TTC549 (cell line): ENCODE data around the gene RCAN2.
"Not testable (repeated sequence)": the region's sequence is repeated elsewhere in the genome, so short reads cannot be mapped to it uniquely, and the experiment has no call there.

Source experiments
- FAIRE-seq: peaks from 2 replicates; lab custom pipeline; 2012; peaks lifted over from hg19 to GRCh38; lab: Jason Lieb, UNC

The RCAN2 gene

DNA sequence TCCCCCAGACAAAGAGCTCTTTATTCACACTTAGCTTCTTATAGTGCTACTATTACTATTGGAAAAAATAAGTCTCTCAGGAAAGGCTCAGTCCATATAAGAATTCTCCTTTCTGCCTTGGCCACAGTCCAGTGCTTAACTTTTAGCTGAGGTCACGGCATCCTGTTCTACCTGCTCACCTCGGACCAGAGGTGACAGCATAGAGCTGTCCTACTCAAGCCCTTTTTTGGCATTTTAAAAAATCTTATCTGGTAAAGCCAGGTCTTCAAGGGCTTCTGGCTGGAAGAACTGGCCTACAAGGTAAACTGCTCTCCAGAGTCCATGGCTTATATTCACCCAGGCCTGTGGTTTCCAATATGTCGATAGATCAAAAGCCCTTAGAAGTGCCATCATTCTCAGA lies 109.7 kb downstream of the RCAN2 start:
- FAIRE-seq = no peak

DNA sequence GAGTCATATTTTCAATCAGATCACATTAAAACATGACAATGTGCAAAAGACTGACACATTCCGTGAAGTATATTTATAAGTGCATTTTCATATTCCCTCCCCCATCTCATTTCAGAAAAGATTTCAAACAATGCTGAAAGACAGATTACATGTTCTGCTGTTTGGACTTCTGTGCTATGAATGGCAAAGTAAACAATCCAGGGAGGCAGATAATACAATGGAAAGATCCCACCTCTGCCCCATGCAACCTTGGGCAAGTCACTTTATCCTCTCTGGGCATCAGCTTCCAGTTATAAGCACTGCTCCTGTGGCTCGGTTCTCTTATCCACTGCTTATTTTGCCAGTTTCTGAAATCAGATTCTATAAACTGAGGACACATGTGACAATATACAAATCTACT lies 110.2 kb downstream of the RCAN2 start:
- no peak for FAIRE-seq

- FAIRE-seq = no peak
Measured at GRCh38 chr6:46380152-46380807, 111.0 kb downstream of the RCAN2 start.

GRCh38 chr6:46378882-46379416 lies 112.3 kb downstream of the RCAN2 start:
- no peak for FAIRE-seq

- FAIRE-seq = no peak
Measured at GRCh38 chr6:46378161-46378881, 112.9 kb downstream of the RCAN2 start.

- FAIRE-seq = no peak
Measured at GRCh38 chr6:46377209-46377608, 114.0 kb downstream of the RCAN2 start.

DNA sequence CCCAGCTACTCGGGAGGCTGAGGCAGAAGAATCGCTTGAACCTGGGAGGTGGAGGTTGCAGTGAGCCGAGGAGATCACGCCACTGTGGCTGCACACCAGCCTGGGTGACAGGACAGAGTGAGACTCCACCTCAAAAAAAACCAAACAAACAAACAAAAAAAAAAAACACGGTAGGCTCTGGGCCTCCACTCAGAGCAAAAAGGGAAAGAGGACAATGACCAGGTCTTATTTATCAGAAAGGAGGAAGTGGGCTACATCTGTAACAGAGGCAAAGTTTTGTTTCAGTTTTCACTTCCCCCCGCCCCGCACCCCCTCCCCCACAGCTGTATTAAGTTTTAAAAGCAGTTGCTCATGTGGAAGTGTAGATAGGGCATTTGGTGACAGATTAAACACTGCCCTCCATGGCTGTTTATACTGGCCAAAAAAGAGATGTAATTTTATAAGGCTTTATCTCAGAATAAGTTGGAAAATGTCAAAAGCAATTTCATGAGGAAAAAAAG lies 114.6 kb downstream of the RCAN2 start:
- no peak for FAIRE-seq

GRCh38 chr6:46370622-46371021 lies 120.6 kb downstream of the RCAN2 start:
- no peak for FAIRE-seq

DNA sequence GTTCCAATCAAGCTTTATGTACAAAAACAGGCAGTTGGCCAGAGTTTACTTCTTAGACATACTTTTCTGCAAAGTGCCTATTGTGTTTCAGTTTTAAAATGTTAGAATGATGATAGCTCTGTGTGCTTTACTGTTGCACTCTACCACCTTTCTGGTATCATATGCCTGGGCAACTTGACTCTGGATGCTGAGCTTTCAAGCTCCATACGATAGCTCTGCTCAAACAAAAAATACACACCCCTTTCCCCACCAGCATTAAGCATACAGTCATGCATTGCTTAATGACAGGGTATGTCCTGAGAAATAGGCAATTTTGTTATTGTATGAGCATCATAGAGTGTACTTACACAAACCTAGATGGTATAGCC lies 123.1 kb downstream of the RCAN2 start:
- FAIRE-seq = no peak

DNA sequence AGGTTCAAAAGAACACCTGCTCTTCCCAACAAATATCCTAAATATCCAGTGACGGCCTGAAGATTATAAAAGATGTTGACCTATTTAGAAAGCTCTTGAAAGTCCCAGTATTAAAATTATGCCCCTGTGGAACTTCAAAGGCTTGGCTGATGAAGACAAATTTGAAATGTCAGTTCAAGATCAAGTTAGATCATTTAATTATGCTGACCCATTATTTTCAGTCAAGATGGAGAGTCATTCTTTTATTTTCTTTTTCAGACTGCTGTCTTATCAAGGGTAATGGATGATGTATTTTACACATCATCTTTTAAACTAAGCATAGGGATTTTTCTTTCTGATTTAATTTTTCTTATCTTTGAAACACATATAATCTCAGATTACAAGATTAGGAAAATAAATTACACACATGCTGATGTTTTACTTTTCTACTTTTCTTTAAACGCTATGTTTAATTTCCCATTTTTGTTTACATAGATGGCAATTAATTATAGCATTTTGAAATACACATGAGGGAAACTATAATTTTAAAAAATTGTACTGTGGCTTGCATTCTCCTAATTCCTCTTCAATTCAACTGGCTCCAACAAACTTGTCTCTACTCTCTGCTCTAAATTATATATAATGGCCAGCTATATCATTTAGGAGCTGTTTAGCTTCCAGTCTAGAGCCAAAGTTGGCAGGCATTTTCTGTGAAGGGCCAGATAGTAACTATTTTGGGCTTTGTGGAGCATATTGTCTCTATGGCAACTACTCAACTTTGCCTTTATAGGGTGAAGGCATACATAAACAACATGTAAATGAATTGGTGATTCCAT lies 123.7 kb downstream of the RCAN2 start:
- no peak for FAIRE-seq

GRCh38 chr6:46366190-46366900 lies 124.9 kb downstream of the RCAN2 start:
- no peak for FAIRE-seq

GRCh38 chr6:46357591-46357990 lies 133.7 kb downstream of the RCAN2 start:
- no peak for FAIRE-seq

GRCh38 chr6:46356543-46356942 lies 134.7 kb downstream of the RCAN2 start:
- no peak for FAIRE-seq

- FAIRE-seq = no peak
Measured at GRCh38 chr6:46353528-46353927, 137.7 kb downstream of the RCAN2 start.

- FAIRE-seq = no peak
Measured at GRCh38 chr6:46352541-46353268, 138.5 kb downstream of the RCAN2 start.

DNA sequence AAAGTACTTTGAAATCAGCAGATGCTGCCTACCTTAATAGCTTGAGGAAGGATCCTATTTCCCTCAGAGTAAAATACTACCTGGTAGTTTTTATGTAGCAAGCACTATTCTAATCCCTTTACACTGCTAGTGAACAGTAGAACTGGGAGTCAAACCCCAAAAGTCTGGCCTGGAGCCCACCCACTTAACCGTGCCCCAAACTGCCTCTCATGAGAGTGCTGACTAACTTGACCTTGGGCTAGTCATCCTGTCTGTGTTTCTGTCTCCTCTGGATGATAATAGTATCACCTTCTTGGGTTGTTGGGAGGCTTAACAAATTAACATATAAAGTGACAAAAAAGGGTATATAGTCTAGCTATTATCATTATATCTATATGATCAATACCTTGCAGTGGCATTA lies 140.5 kb downstream of the RCAN2 start:
- FAIRE-seq = no peak

DNA sequence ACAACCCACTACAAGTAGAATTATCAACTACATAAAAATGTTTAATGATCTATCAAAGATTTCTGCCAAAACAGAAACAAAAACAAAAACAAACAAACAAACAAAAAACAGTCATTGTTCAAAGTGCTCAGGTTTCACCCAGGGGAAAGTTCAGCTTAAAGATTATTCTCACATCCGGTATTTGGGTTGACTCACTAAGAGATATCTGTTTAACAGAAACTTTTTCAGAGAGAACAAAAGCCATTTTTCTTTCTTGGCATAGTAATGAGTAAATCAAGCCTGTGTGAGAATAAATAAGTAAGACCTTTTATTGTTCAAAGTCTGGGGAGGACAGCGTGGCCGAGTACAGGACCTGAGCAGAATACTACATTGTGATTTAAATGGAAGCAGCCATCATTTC lies 143.6 kb downstream of the RCAN2 start:
- FAIRE-seq = no peak

- FAIRE-seq = no peak
Measured at GRCh38 chr6:46340246-46340645, 151.0 kb downstream of the RCAN2 start.

GRCh38 chr6:46338131-46338530 lies 153.1 kb downstream of the RCAN2 start:
- FAIRE-seq = no peak

DNA sequence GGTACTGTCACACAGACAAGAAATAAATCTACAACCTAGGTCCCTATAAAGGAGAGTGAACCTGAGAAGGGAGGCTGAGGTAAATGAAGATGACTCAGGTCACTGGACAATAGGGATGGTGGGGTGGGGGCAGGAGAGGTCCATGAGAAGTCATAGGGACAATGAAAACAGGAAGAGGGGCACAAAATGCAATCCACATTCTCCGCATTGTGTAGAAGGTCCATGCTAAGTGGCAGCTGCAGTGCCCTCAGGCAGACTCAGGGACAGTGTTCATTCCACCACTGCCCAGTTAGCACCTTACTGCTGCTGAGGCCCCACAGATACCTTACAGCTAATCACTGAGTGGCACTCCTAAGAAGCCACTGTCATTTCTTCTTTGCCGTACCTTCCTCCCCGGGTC lies 156.8 kb downstream of the RCAN2 start:
- no peak for FAIRE-seq

DNA sequence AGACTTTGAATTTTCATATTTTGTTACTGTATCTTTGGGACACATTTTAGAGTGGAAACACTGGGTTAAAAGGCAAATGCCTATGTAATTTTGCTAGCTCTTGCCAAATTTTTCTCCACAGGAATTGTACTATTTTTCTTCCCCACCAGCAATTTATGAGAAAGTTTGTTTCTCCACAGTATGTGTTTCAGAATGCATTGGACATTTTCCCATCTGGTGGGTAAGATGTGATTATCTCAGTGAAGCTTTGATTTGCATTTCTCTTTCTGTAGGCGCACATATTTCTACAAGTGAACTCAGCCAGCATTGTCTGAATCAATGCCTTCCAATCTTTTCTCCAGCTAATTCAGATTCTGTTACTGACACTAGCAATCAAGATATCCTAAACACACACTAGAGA lies 157.8 kb downstream of the RCAN2 start:
- no peak for FAIRE-seq

DNA sequence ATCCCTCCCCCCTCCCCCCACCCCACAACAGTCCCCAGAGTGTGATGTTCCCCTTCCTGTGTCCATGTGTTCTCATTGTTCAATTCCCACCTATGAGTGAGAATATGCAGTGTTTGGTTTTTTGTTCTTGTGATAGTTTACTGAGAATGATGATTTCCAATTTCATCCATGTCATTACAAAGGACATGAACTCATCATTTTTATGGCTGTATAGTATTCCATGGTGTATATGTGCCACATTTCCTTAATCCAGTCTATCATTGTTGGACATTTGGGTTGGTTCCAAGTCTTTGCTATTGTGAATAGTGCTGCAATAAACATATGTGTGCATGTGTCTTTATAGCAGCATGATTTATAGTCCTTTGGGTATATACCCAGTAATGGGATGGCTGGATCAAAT lies 158.8 kb downstream of the RCAN2 start:
- FAIRE-seq = not testable (repeated sequence)
